H9 (cell line): Measurements from ENCODE around the gene LAGE3. TPM values are rescaled to one million over a fixed set of nuclear protein-coding genes. Genes with fewer than 3 reads are reported as not detected.

ENCODE experiments used
- DNase-seq: peaks from one replicate; pipeline ENCODE4 v3.0.0-alpha.2; 2017
- H2AFZ ChIP-seq: one replicate; pipeline ENCODE4 v1.6.1; 2013; ENCODE audit warnings: mild to moderate bottlenecking, low read length, control low read depth, moderate library complexity
- H2AK5ac ChIP-seq: 2 replicates; pipeline ENCODE4 v1.6.1; 2013; ENCODE audit warnings: low read length, control low read depth, mixed read lengths; ENCODE audit not compliant: insufficient read length
- H2BK120ac ChIP-seq: one replicate; pipeline ENCODE4 v1.6.1; 2013; ENCODE audit warnings: low read depth, mild to moderate bottlenecking, low read length, control low read depth, inconsistent platforms; ENCODE audit not compliant: poor library complexity, severe bottlenecking
- H2BK12ac ChIP-seq: 2 replicates; pipeline ENCODE4 v1.6.1; 2013; ENCODE audit warnings: low read length, control low read depth, mixed read lengths, low read depth; ENCODE audit not compliant: insufficient read length
- H2BK15ac ChIP-seq: 2 replicates; pipeline ENCODE4 v1.6.1; 2013; ENCODE audit warnings: low read depth, low read length, control low read depth
- H2BK20ac ChIP-seq: one replicate; pipeline ENCODE4 v1.6.1; 2013; ENCODE audit warnings: low read depth, mild to moderate bottlenecking, low read length, control low read depth, inconsistent platforms; ENCODE audit not compliant: poor library complexity, severe bottlenecking
- H2BK5ac ChIP-seq: 2 replicates; pipeline ENCODE4 v1.6.1; 2013; ENCODE audit warnings: low read length, control low read depth, mixed read lengths; ENCODE audit not compliant: insufficient read length
- H3K14ac ChIP-seq: 2 replicates; pipeline ENCODE4 v1.6.1; 2013; ENCODE audit warnings: low read length, control low read depth; ENCODE audit not compliant: insufficient read depth
- H3K18ac ChIP-seq: 2 replicates; pipeline ENCODE4 v1.6.1; 2013; ENCODE audit warnings: low read depth, mild to moderate bottlenecking, mixed read lengths, low read length, control low read depth; ENCODE audit not compliant: insufficient read length
- H3K23ac ChIP-seq: 2 replicates; pipeline ENCODE4 v1.6.1; 2013; ENCODE audit warnings: low read length, control low read depth, mixed read lengths, low read depth; ENCODE audit not compliant: insufficient read length
- H3K23me2 ChIP-seq: 2 replicates; pipeline ENCODE4 v1.6.1; 2013; ENCODE audit warnings: low read depth, mild to moderate bottlenecking, mixed read lengths, low read length, control low read depth; ENCODE audit not compliant: insufficient read length, poor library complexity, severe bottlenecking
- H3K27ac ChIP-seq: 2 replicates; pipeline ENCODE4 v1.5.1; 2013; ENCODE audit warnings: low read length, control low read depth, mixed read lengths, low read depth; ENCODE audit not compliant: insufficient read length
- H3K27me3 ChIP-seq: 2 replicates; pipeline ENCODE4 v1.6.1; 2013; ENCODE audit warnings: low read length, control low read depth, inconsistent platforms; ENCODE audit not compliant: insufficient read depth
- H3K4ac ChIP-seq: 2 replicates; pipeline ENCODE4 v1.6.1; 2013; ENCODE audit warnings: low read depth, mild to moderate bottlenecking, control low read depth, inconsistent platforms, low read length, moderate library complexity
- H3K4me1 ChIP-seq: 2 replicates; pipeline ENCODE4 v1.6.1; 2013; ENCODE audit warnings: low read length, control low read depth, inconsistent platforms; ENCODE audit not compliant: insufficient read depth
- H3K4me2 ChIP-seq: 2 replicates; pipeline ENCODE4 v1.6.1; 2013; ENCODE audit warnings: low read length, control low read depth, mixed read lengths; ENCODE audit not compliant: insufficient read length, insufficient read depth
- H3K56ac ChIP-seq: 2 replicates; pipeline ENCODE4 v1.6.1; 2013; ENCODE audit warnings: low read depth, mild to moderate bottlenecking, mixed read lengths, low read length, control low read depth; ENCODE audit not compliant: insufficient read length
- H3K79me1 ChIP-seq: 2 replicates; pipeline ENCODE4 v1.6.1; 2013; ENCODE audit warnings: low read depth, mild to moderate bottlenecking, moderate library complexity, low read length, control low read depth, inconsistent platforms; ENCODE audit not compliant: insufficient read depth, poor library complexity, severe bottlenecking
- H3K79me2 ChIP-seq: 2 replicates; pipeline ENCODE4 v1.6.1; 2013; ENCODE audit warnings: low read length, control low read depth, inconsistent platforms; ENCODE audit not compliant: insufficient read depth
- H3K9ac ChIP-seq: 2 replicates; pipeline ENCODE4 v1.6.1; 2013; ENCODE audit warnings: low read length, control low read depth, mixed read lengths; ENCODE audit not compliant: insufficient read length; ENCODE audit errors: extremely low read depth
- H3K9me3 ChIP-seq: one replicate; pipeline ENCODE4 v1.6.1; 2013; ENCODE audit warnings: low read depth, low read length, inconsistent platforms; ENCODE audit not compliant: control insufficient read depth
- H3T11ph ChIP-seq: one replicate; pipeline ENCODE4 v1.6.1; 2013; ENCODE audit warnings: mild to moderate bottlenecking, low read length, control low read depth, inconsistent platforms
- H4K20me1 ChIP-seq: one replicate; pipeline ENCODE4 v1.6.1; 2013; ENCODE audit not compliant: control insufficient read depth, insufficient read length, insufficient read depth
- H4K5ac ChIP-seq: 2 replicates; pipeline ENCODE4 v1.6.1; 2013; ENCODE audit warnings: low read depth, mild to moderate bottlenecking, mixed read lengths, low read length, control low read depth; ENCODE audit not compliant: insufficient read length
- H4K8ac ChIP-seq: replicated peaks from 2 replicates; pipeline ENCODE4 v1.6.1; 2013; ENCODE audit warnings: low read length, control low read depth, mixed read lengths, low read depth; ENCODE audit not compliant: insufficient read length
- H4K91ac ChIP-seq: 2 replicates; pipeline ENCODE4 v1.6.1; 2013; ENCODE audit warnings: low read depth, mild to moderate bottlenecking, moderate library complexity, mixed read lengths, low read length, control low read depth; ENCODE audit not compliant: insufficient read length
- H3K27ac Mint-ChIP-seq, 3 experiments: 2 replicates in 2 of 3; 3 replicates in 1 of 3; pipeline ENCODE4 v1.8.0; 2020 to 2021; ENCODE audit warnings: mixed read lengths in 3 of 3, mild to moderate bottlenecking in 1 of 3, moderate library complexity in 1 of 3
- H3K27me3 Mint-ChIP-seq: 2 replicates; pipeline ENCODE4 v1.8.0; 2021; ENCODE audit warnings: low read depth, mild to moderate bottlenecking, moderate library complexity, mixed read lengths
- H3K36me3 Mint-ChIP-seq, 3 experiments: 2 replicates in 2 of 3; 3 replicates in 1 of 3; pipeline ENCODE4 v1.8.0; 2020 to 2021; ENCODE audit warnings: low read depth in 3 of 3, mixed read lengths in 3 of 3; ENCODE audit not compliant: insufficient read depth in 1 of 3
- H3K4me1 Mint-ChIP-seq, 2 experiments: 2 replicates each; pipeline ENCODE4 v1.8.0; 2020; ENCODE audit warnings: mixed read lengths in 2 of 2
- H3K4me3 Mint-ChIP-seq, 2 experiments: 2 replicates in 1 of 2; 3 replicates in 1 of 2; pipeline ENCODE4 v1.8.0; 2020 to 2021; ENCODE audit warnings: mild to moderate bottlenecking in 2 of 2, mixed read lengths in 2 of 2, moderate library complexity in 1 of 2
- H3K9me3 Mint-ChIP-seq, 2 experiments: 2 replicates in 1 of 2; 3 replicates in 1 of 2; pipeline ENCODE4 v1.8.0; 2020; ENCODE audit warnings: mild to moderate bottlenecking in 2 of 2, mixed read lengths in 2 of 2, moderate library complexity in 1 of 2
- WGBS: extraction: QIAGEN DNeasy Blood & Tissue Kit; methylation state at CpG from one replicate; pipeline ENCODE4 v1.1.7; 2013; ENCODE audit warnings: missing lambda C conversion rate, low lambda C conversion rate, mixed read lengths; ENCODE audit not compliant: insufficient read length; ENCODE audit errors: extremely low coverage; 5-methylcytosine and 5-hydroxymethylcytosine counted together
- total RNA-seq: library from RNA; stranded (reverse); gene quantifications from 2 replicates; pipeline ENCODE4 v1.2.1, GENCODE V29; 2021
- TF ChIP-seq, protein P1 (sequence below): fragments of 200-600 bp; sonication (generic); conservative IDR thresholded peaks from 3 replicates; pipeline ENCODE4 v1.8.0; 2021; ENCODE audit warnings: antibody characterized with exemption, mild to moderate bottlenecking

LAGE3 gene
- total RNA-seq, 1 experiment from 2014 or later = 32.5 TPM

DNA sequence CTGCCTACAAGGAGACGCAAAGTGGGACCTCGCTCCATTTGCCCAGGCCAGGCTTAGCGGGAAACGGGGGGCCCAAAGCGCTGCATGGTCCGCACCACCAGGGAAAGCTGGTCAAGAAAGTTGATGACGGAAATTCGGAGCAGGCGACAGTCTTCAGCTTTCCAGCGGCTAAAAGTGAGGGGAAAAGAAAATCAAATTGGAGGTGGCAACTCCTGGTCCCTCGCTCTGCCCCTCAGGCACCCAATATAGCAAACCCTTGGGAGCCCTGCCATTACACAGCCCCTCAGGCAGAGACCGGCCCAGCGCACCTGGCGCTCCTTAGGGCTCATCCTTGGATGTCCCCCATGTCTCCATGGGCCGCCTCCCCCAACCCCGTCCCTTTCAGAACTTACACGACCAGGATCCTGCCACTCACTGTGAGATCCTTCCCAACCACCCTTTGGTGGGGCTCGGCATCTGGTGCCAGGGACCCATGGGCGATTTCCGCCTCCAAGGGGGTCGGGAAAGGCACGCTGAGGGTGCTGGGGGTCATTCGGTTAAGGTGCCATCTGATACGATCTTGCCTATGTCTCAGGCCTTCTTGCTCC, 1.1 kb downstream of the LAGE3 start:
- Histone ChIP-seq H4K5ac (no peak overlapping the region), H2BK20ac (no peak overlapping the region), H3K79me2 (no peaks in the 10 kb centered on the region), H2BK5ac (no peak overlapping the region), H3K23me2 (peaks cover 4% of the 10 kb centered on the region), H3T11ph (no peak overlapping the region), H2AK5ac (no peak overlapping the region), H3K79me1 (no peaks in the 10 kb centered on the region), H3K56ac (no peak overlapping the region), H3K27ac (no peak overlapping the region), H3K23ac (no peak overlapping the region), H3K4me2 (peak overlapping the region; percentile 52), H3K4ac (no peak overlapping the region), H4K8ac (no peak overlapping the region), H3K4me1 (no peaks in the 10 kb centered on the region), H4K91ac (no peak overlapping the region), H3K9ac (no peak overlapping the region), H2BK15ac (no peak overlapping the region), H3K9me3 (peaks cover 26% of the 10 kb centered on the region), H2AFZ (no peak overlapping the region), H3K14ac (no peak overlapping the region), H2BK120ac (no peak overlapping the region), H2BK12ac (no peak overlapping the region), H3K27me3 (no peaks in the 10 kb centered on the region), H3K18ac (no peak overlapping the region), H4K20me1 (no peaks in the 10 kb centered on the region)
- peaks cover 6 to 13% of the 10 kb centered on the region in 2 experiments for H3K4me1 Mint-ChIP-seq
- TF ChIP-seq, protein P1, sequence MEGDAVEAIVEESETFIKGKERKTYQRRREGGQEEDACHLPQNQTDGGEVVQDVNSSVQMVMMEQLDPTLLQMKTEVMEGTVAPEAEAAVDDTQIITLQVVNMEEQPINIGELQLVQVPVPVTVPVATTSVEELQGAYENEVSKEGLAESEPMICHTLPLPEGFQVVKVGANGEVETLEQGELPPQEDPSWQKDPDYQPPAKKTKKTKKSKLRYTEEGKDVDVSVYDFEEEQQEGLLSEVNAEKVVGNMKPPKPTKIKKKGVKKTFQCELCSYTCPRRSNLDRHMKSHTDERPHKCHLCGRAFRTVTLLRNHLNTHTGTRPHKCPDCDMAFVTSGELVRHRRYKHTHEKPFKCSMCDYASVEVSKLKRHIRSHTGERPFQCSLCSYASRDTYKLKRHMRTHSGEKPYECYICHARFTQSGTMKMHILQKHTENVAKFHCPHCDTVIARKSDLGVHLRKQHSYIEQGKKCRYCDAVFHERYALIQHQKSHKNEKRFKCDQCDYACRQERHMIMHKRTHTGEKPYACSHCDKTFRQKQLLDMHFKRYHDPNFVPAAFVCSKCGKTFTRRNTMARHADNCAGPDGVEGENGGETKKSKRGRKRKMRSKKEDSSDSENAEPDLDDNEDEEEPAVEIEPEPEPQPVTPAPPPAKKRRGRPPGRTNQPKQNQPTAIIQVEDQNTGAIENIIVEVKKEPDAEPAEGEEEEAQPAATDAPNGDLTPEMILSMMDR = no peak
- peaks cover 15 to 31% (median 29%) of the 10 kb centered on the region in 3 experiments for H3K36me3 Mint-ChIP-seq
- H3K9me3 Mint-ChIP-seq = peaks cover 68 to 90% of the 10 kb centered on the region in 2 experiments
- no CpG with 5 or more reads among the region's 24 CpGs for WGBS
- peak; percentile 24 for DNase-seq
- no peak overlapping the region for H3K27ac Mint-ChIP-seq
- peaks cover 15% of the 10 kb centered on the region for H3K27me3 Mint-ChIP-seq
- H3K4me3 Mint-ChIP-seq = peak overlapping the region; percentile 74 to 86
